Transverse colon (tissue), 4 donors: ENCODE results near the gene MET.

Experiments
- POLR2A ChIP-seq: fragments of 450-650 bp; IDR thresholded peaks from one replicate; pipeline ENCODE4 v1.6.1; 2016; ENCODE audit warnings: antibody characterized with exemption, mild to moderate bottlenecking, moderate library complexity
- POLR2AphosphoS5 ChIP-seq, 3 donors: sonication (generic); formaldehyde crosslinking; IDR thresholded peaks; one replicate each; pipeline ENCODE4 v1.6.1; 2016; ENCODE audit warnings: antibody characterized with exemption in 3 of 3
- TF ChIP-seq, protein P1 (sequence below), 5 experiments: fragments of 200-600 bp in 3 of 5; fragments of 450-650 bp in 2 of 5; sonication (generic) in 3 of 5; IDR thresholded peaks; 1 replicate in 2 of 5; 2 replicates in 3 of 5; pipeline ENCODE4 v1.5.1; 2016 to 2017; ENCODE audit warnings: antibody characterized with exemption in 5 of 5, inconsistent platforms in 3 of 5, mild to moderate bottlenecking in 2 of 5, moderate library complexity in 1 of 5

DNA sequence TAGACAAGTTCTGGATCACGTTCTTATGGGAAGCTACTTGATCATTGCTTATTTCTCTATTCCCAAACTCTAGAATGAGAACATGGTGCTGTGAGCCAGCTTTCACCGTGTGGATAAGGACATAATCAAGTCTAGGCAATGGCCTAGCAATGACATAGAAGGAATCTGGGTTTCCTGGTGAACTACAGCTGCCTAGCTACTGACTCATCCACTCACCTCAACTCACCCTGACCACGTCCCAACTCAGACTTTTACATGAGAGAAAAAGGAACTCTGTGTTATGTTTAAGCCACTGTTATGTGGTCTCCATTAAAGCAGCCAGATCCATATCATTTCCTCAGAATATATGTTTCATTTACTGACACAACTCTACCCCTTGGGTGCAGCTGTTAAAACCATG is 18.8 kb upstream of the MET start:
- TF ChIP-seq, protein P1, sequence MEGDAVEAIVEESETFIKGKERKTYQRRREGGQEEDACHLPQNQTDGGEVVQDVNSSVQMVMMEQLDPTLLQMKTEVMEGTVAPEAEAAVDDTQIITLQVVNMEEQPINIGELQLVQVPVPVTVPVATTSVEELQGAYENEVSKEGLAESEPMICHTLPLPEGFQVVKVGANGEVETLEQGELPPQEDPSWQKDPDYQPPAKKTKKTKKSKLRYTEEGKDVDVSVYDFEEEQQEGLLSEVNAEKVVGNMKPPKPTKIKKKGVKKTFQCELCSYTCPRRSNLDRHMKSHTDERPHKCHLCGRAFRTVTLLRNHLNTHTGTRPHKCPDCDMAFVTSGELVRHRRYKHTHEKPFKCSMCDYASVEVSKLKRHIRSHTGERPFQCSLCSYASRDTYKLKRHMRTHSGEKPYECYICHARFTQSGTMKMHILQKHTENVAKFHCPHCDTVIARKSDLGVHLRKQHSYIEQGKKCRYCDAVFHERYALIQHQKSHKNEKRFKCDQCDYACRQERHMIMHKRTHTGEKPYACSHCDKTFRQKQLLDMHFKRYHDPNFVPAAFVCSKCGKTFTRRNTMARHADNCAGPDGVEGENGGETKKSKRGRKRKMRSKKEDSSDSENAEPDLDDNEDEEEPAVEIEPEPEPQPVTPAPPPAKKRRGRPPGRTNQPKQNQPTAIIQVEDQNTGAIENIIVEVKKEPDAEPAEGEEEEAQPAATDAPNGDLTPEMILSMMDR (IDR thresholded peaks at IDR 0.05), result no peak
- TF ChIP-seq POLR2A (no peak), POLR2AphosphoS5 (IDR thresholded peaks at IDR 0.05) (no peak)
